MM.1S (cell line): ENCODE measurements around the gene AFAP1.

Source experiments
- CTCF ChIP-seq: fragments of 300-600 bp; sonication (generic); IDR thresholded peaks from 2 replicates; pipeline ENCODE4 v1.5.1; 2016; ENCODE audit warnings: antibody characterized with exemption, low read length, mixed read lengths
- EZH2phosphoT487 ChIP-seq: fragments of 300-600 bp; sonication (generic); IDR thresholded peaks from 2 replicates; pipeline ENCODE4 v1.6.1; 2018; ENCODE audit warnings: antibody characterized with exemption, low read length

- no peak for TF ChIP-seq CTCF
- TF ChIP-seq EZH2phosphoT487 = no peak
Measured at GRCh38 chr4:7844594-7844991, 95.1 kb downstream of the AFAP1 start.
